Medulla oblongata (tissue), 1 donor: Measurements from ENCODE around the gene TMX1.

Experiments used
- DNase-seq: peaks from one replicate; pipeline ENCODE4 v3.0.0-alpha.2; 2015; ENCODE audit errors: extremely low spot score

TMX1 gene

DNA sequence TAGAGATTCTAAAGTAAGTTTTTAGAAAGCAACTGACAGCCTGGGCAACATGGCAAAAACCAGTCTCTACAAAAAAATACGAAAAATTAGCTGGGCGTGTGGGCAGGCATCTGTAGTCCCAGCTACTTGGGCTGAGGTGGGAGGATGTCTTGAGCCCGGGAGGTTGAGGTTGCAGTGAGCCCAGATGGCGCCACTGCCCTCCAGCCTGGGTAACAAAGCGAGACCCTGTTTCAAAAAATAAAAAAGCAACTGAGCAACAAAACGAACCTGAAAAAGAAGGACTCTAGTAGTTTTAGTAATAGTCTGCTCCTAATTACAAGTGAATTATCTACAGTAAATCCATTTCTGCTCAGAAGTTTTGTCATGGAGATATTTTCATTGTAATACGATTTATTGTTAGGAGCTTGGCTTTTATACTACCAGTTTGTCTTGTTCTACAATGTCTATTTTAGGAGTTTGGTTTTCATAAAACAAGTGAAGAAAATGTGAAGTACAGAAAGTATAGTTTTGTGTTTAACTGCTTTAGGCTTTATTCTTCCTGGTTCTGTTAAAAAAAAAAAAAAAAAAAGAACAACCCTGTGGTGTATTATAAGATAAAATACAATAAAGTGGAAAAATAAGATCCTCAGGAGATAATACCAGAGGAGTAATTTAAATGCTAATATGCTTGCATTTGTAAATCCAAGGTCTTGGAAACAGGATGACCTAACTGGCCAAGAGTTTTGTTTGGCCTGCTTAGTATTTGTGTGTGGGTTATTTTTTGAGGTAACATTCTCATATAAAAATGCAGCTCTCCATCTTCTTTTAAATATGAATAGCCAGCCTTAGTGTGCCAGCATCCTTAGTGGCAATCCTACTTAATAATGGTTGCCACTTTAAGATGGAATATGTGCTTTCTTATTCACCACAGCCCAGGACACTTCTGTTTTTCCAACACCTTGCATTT is 2.8 kb downstream of the TMX1 start:
- DNase-seq, result no peak

GRCh38 chr14:51244591-51244990 is 4.5 kb downstream of the TMX1 start:
- DNase-seq, result no peak

- no peak for DNase-seq
These were observed 6.0 kb downstream of the TMX1 start for GRCh38 chr14:51246032-51246431.

DNA sequence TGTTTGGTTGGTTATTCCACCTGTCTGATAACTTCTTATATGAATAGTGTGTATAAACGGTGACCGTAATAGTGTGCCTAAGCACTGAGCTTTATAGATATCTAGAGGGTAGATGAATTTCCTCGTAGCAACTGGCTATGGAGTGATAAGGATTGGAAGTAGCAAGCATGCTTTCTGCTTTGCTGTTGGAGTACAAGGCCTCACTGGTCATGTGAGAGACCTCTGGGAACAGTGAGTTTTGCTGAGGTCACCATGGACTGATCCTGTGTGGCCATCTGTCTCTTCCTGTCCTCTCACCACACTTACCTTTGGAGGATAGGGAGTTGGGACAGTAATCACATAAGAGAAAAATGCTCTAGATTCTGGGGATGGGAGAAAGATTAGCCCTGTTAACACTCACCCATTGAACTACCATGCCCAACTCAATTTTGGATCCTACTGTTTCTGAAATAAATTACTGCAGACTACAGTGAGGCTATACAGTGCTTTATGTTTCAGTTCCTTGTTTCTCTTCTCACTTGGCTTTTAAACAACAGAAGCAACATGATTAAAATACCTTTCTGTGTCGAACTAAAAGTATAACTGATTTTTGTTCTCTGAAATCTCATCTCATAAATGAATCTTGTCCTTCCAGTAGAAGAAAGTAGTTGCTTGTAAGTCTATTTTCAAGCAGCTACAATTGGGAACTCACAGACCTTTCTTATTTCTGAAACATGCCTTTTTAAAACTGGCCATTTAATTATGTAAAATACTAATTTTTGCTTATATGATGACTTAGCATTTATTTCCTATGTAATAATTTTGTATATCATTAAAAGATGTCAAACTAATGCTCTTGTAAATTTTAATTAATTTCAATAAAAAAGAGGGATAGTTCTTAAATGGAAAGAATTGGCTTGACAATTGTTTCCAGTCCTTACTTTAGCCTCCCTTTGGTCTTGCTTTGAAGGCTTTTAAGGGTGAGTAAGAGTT is 8.3 kb downstream of the TMX1 start:
- peak; percentile 36 for DNase-seq

DNA sequence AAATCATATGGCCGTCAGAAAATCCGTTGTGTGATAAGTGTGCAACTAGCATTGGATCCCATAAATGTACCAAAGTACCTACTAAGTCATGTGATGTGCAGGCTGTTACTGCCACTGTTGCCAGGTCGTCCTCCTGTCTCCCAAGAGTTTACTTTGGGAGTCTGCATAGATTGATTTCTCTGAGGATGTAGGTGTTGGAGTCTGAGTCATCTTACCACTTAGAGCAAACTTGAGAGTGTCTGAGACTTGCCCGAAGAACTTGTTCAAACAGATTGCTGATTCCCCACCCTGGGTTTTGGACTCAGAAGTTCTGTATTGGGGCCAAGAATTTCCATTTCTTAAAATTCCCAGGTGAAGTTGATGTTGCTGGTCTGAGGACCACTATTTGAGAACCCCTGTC is 11.4 kb downstream of the TMX1 start:
- no peak for DNase-seq

DNA sequence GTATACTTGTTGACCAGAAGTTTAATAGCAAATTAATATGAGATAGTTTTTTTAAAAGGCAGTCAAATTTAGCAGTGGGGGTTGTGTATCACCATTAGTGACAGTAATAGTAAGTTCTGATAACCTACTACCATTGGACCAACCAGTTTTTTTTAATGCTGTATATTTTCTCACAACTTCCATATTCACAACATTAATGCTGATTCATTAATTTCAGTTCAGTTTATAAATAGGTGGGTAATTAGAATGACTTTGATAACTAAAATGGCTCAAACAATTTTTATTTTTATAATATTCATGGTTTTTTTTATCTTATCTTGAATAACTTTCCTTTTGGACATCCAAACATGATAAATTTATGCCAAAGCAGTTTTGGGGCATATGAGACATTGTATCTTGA is 13.8 kb downstream of the TMX1 start:
- no peak for DNase-seq

GRCh38 chr14:51258280-51258679 is 18.2 kb downstream of the TMX1 start:
- no peak for DNase-seq

- DNase-seq, result no peak
These were observed 18.7 kb downstream of the TMX1 start for GRCh38 chr14:51258788-51259187.

- no peak for DNase-seq
These were observed 20.2 kb downstream of the TMX1 start for GRCh38 chr14:51260225-51260624.

GRCh38 chr14:51261151-51261550 is 21.1 kb downstream of the TMX1 start:
- DNase-seq, result no peak

DNA sequence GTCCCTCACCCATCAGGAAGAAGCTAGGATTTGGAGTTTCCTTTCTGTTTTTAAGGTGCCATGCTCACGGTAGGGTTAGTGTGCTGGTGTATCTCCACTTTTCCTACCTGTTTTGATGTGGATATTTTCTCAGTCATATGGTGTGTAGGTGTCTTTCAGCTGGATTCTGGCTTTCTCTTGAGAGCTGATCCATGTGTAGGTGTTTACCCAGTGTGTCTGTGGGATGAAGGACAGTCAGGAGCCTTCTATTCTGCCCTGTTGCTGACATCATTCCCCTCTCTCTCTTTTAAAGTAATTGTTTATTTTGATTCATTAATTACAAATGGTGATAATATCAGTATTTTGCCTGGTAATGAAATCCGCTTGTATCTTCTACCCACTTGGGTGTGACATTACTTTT is 22.8 kb downstream of the TMX1 start:
- DNase-seq, result no peak

- DNase-seq, result no peak
These were observed 29.6 kb downstream of the TMX1 start for GRCh38 chr14:51269634-51270033.

GRCh38 chr14:51276605-51277004 is 36.6 kb downstream of the TMX1 start:
- no peak for DNase-seq

- DNase-seq, result no peak
These were observed 37.8 kb downstream of the TMX1 start for GRCh38 chr14:51277753-51278415.

GRCh38 chr14:51282517-51282916 is 42.5 kb downstream of the TMX1 start:
- DNase-seq, result no peak

- peak; percentile 78 for DNase-seq
These were observed 43.5 kb downstream of the TMX1 start for GRCh38 chr14:51283402-51284085.

- no peak for DNase-seq
These were observed 44.2 kb downstream of the TMX1 start for GRCh38 chr14:51284241-51284640.

DNA sequence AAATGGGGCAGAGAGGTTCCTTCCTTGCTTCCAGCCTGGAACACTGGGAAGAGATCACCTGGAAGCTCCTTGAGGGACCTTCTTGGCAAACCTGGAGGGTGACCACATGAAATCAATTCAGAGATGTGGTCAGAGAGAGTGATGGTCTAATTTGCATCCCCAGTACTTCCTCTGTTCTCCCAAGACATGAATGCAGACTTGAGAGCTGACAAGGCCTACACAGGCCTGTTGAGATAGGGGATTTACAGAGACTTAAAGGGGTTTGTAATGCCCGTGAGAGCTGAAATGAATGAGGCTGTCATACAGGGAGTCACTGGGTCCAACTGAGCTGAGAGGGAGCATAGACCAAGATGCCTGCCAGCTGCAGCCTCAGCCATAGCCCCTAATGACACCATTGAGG is 45.1 kb downstream of the TMX1 start:
- no peak for DNase-seq

DNA sequence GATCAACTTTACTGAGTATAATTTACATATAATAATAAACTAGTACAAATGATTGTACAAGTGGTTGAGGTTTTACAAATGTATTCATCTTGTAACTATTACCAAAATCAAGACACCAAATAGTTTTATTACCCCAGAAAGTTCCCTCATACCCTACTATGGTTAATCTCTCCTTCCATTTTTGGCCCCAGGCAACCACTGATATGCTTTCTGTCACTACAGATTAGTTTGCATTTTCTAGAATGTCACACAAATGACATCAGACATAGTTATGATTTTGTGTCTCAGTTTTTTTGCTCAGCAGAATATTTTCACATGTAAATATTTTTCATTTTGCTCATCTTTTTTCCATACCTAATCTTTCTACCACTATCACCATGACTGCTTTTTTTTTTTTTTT is 49.1 kb downstream of the TMX1 start:
- no peak for DNase-seq

- no peak for DNase-seq
These were observed 50.1 kb downstream of the TMX1 start for GRCh38 chr14:51290132-51290531.

GRCh38 chr14:51291016-51291415 is 51.0 kb downstream of the TMX1 start:
- DNase-seq, result no peak
